IMR-90 (cell line): Measurements from ENCODE around the gene FAM83E.

Source experiments
- MAFK ChIP-seq: IDR thresholded peaks from 2 replicates; pipeline ENCODE4 v1.6.1; 2012; ENCODE audit warnings: low read depth, low read length, improper control_type of control experiment
- POLR2A ChIP-seq: IDR thresholded peaks from 2 replicates; pipeline ENCODE4 v1.6.1; 2012; ENCODE audit warnings: mild to moderate bottlenecking, low read depth, low read length
- TF ChIP-seq, protein P1 (sequence below): conservative IDR thresholded peaks from 2 replicates; pipeline ENCODE4 v1.5.1; 2012; ENCODE audit warnings: mild to moderate bottlenecking, low read depth, low read length, improper control_type of control experiment

DNA sequence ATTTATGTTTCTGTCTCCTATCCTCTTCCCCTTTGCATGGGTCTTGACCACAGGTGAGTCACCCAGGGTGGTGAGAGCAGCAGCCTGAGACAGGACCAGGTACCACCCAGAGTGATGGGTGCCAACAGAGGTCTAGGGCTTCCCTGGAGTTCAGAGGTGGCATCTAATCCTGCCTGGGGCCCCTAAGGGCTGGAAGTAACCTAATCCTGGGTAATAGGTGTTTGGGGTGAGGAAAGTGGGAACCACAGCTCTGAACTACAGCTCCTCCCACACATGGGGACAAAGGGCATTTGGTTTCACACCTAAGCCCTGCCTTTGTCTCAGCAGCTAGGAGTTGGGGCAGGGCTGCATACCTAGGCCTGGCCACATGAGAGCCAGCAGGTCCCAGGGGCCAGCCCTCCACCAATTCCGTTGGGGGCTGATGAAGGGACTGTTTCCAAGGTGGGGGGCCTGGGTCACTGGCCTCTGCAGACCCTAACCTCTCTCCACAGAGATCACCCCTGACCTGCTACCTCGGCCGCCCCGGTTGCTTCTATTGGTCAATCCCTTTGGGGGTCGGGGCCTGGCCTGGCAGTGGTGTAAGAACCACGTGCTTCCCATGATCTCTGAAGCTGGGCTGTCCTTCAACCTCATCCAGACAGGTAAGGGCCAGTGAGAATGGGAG lies 12.5 kb upstream of the FAM83E start:
- no peak for TF ChIP-seq POLR2A
- TF ChIP-seq, protein P1, sequence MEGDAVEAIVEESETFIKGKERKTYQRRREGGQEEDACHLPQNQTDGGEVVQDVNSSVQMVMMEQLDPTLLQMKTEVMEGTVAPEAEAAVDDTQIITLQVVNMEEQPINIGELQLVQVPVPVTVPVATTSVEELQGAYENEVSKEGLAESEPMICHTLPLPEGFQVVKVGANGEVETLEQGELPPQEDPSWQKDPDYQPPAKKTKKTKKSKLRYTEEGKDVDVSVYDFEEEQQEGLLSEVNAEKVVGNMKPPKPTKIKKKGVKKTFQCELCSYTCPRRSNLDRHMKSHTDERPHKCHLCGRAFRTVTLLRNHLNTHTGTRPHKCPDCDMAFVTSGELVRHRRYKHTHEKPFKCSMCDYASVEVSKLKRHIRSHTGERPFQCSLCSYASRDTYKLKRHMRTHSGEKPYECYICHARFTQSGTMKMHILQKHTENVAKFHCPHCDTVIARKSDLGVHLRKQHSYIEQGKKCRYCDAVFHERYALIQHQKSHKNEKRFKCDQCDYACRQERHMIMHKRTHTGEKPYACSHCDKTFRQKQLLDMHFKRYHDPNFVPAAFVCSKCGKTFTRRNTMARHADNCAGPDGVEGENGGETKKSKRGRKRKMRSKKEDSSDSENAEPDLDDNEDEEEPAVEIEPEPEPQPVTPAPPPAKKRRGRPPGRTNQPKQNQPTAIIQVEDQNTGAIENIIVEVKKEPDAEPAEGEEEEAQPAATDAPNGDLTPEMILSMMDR, result no peak
- no peak for TF ChIP-seq MAFK
